HuH-7 (cell line): Measurements from ENCODE around the gene TMEM184B.
"Not testable (repeated sequence)": the region's sequence is repeated elsewhere in the genome, so short reads cannot be mapped to it uniquely, and the experiment has no call there.

Experiments
- DNase-seq: peaks from one replicate; pipeline ENCODE4 v3.0.0; 2011; ENCODE audit warnings: low spot score

The TMEM184B gene

DNA sequence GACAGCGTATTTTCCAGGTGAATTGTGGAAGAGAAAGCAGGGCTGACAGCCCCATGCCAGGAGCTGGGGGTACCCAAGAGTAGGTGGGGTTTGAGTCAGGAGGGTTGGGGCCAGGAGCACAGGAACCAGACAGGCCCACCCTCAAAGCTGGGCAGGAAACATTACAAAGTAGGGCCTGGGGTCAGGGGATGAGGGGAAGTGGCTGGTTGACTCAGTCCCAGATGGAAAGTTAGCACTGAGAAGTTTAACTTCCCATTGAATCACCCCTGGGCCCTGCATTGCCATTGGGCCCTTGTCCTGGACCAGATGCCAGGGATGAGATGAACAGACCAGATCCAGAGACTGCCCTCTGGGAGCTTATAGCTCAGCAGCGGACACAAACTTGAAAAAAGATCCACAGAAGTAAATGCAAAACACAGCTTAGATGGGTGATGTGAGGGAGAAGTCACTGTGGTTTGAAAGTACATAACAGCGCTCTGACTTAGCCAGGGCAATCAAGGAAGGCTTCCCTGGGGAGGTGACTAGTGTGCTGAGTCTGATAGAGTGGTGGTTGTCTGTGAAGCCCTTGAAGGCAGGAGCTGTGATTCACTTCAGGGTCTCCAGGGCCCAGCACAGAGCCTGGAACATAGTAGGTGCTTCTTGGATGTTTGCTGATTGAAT lies 68.8 kb downstream of the TMEM184B start:
- no peak for DNase-seq

DNA sequence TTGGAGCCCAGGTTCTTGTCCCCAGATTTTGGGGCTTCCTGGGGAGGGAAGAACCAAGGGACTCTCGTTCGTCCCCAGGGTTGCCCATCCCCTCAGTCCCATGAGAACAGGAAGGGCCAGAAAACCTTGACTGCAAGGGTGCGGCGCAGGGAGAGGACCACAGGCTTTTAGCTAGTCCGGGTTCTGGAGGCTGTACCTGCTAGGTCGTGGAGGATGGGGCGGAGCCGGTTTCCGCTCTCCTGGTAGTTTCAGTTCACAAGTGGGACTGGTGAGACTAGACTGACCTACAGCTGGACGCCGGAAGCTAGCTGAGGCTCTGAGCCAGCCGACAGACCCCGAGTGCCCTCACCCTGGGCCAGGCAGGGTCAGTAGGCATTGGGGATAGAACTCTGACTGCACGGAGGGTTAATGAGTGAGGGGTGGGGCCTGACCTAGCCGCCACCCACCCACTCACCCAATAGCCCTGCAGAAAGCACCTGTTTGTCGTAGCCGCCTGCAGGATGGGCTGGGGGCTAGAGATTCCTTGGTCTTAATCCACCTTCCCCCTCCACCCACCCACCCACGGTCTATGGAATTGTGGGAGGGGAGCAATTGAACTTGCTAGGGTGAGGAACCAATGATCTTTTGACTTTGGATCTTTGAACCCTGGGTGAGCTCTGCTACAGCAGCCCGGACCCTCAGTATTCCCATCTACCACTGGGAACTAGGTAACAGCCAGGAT lies 69.6 kb downstream of the TMEM184B start:
- peak; percentile 68 for DNase-seq

DNA sequence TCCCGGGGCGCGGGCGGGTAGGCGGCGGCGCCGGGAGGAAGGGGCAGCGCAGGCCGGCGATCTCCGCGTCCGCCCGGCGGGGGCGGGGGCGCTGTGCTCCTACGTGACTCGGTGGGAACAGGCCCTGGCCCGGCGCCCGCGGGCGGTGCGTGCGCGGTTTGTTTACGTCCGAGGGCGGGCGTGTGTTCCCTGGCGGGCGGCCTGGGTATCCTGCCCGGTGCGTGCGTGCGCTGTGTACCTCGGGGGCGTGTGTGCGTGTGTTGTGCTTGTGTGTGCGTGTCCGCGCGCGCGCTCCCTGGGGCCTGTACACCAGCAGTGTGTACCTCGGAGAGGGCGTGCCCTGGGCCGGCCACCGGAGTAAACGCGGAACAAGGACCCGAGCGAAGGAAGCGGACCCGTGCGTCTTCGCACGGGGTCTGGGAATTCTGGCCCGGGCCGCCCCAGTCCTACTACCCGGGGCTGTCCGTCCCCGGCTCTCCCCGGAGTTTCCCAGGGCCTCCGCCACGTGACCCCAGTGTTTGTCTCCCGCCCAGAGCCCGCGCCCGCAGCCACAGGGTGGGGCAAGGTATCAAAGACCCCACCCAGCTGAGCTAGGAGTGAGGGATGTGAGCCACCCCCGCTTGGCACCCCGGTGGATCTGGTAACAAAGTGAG lies 70.2 kb downstream of the TMEM184B start:
- no peak for DNase-seq

DNA sequence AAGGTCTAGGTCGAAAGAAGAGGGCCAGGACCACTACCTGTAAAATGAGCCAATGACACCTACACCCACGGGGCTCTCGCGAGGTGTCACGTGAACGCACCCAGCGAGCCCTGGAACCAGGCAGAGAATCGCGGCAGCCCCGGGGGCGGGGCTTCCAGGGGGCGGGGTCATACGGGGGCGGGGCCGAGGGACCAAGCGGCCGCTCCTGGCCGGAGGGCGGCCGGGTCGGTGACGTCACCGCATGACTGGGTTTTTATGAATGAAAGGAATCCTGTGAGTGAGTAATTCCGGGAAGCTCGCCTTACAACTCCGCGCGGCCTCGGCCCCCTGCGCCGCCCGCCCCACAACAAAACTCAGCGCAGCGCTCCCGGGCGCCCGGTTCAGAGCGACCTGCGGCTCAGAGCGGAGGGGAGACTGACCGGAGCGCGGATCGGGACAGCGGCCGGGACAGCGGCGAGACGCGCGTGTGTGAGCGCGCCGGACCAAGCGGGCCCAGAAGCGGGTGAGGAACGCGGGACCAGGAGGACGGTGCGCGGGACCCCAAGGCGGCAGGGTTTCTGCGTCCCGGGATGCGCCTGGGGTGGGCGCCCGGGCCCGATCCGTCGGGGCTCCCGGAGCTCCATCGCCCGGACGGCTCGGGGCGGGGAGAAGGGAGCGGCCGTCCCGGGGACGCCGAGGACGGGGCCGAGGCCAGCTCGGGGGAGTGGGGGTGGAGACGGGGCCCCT lies 70.9 kb downstream of the TMEM184B start, which contains the start of gene MAFF:
TSS of gene MAFF (plus strand) at position 284 of the 726 bp plus-strand sequence. CDS start 11,860 bp downstream, outside the sequence.
- peak; percentile 88 for DNase-seq

DNA sequence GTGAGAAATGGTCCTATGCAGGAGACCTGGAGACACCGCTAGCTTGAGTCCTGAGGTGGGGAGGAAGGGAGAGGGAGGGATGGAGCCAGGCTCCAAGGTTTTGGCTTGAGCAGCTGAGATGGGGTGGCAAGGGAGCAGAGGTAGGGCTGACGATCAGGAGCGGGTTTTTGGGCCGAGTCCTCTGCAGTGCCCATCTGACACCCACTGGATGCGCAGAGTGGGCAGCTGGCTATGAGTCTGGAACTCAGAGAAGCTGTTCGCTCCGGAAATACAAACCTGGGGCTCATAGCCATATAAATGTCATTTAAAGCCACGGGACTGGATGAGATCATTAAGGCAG lies 71.5 kb downstream of the TMEM184B start:
- no peak for DNase-seq

DNA sequence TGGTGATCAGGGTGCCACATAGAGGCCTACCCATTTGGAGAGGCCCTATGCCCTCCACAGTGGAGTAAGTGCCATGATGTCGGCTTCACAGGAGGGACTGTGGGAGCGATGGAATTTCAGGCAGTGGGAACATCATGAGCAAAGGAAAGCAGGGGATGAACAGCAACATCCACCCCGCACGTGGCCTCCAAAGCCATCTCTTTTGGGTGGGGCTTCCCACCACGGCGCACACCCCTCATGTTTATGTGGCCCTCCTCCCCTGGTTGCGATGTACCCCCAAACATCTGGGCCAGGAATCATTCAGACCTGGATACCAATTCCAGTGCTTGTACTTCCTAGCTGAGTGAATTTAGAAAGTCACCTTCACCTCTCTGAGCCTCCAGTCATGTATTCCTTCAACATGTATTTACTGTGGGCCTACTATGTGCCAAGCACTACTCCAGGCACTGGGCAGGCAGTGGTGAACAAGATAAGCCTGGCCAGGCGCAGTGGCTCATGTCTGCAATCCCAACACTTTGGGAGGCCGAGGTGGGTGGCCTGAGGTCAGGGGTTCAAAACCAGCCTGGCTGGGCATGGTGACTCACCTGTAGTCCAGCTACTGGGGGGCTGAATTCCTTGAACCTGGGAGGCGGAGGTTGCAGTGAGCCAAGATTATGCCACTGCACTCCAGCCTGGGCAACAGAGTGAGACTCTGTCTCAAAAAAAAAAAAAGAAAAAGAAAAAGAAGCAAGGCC lies 72.8 kb downstream of the TMEM184B start:
- DNase-seq: no peak

DNA sequence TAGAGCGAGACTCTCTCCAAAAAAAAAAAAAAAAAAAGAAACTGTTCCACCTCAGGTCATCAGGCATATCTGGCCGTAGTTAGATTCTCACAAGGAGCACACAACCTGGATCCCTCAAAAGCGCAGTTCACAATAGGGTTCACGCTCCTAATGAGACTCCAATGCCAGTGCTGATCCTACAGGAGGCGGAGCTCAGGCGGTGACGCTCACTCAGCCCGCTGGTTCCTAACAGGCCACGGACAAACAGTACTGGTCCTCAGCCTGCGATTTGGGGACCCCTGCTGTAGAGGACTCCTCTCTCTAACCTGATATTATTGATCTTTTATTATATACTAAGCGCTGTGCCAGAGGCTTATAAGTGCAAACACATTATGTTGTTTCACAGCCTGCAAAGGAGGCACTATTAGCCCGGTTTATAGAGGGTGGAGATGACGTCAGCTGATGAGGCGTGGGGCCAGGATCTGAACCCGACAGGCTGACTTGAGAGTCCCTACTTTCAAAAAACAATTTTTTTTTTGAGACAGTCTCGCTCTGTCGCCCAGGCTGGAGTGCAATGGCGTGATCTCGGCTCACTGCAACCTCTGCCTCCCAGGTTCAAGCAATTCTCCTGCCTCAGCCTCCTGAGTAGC lies 75.9 kb downstream of the TMEM184B start:
- no peak for DNase-seq

DNA sequence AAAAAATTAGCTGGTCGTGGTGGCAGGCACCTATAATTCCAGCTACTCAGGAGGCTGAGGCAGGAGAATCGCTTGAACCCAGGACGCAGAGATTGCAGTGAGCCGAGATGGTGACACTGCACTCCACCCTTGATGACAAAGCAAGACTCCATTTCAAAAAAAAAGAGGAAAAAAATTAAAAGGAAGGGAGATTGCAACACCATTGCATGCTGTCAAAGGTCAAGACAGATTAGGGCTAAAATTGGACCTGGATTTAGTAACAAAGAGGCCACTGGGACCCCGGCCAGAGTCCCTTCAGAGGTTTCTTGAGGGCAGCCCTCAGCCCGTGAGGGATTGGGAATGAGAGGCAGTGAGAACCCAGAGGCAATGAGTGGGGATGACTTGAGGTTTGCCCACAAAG lies 79.2 kb downstream of the TMEM184B start:
- no peak for DNase-seq

DNA sequence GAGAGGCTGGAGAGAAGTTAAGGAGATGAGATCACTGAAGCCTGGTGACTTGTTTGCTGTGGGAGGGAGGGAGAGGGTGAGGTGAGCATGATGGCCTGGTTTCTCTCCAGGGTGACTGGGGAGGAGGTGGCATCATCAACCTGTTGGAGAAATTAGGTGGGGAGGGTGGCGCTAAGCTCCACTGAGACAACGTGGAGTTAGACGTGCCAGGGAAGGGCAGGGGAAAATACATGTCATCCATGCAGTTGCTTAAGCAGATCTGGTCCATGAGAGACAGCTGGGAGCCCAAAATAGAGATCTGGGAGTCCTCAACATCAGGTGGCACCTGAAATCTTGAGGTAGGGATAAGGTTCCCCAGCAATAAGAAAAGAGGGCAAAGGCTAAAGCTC lies 80.3 kb downstream of the TMEM184B start:
- no peak for DNase-seq

DNA sequence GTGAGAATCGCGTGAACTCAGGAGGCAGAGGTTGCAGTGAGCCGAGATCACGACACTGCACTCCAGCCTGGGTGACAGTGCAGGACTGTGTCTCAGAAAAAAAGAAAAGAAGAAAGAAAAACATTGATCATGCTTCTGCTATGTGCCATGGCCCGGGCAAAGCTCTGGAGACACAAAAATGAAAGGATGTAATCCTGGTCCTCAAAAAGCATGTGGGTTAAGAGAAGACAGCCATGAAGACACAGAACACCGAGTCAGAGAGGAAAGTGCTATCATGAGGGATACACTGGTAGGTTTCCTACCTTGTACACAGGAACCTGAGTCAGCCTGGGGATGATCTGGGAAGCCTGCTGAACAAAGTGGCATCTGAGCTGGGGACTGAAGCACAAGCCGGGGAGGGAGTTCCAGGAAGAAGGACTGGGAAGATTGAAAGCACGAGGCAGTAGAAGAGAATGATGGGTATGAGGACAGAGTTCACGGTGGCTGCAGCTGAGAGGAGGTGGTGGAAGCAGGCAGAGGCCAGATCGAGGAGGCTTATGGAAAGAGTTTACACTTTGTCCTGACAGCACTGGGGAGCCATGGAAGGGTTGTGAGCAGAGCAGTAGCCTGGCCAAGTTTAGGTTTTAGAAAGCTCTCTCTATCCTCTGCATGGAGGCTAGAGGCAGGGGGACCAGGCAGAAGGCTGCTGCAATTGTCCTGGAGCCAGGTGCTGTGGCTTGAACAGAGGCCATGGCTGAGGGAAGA lies 80.9 kb downstream of the TMEM184B start:
- DNase-seq: no peak

DNA sequence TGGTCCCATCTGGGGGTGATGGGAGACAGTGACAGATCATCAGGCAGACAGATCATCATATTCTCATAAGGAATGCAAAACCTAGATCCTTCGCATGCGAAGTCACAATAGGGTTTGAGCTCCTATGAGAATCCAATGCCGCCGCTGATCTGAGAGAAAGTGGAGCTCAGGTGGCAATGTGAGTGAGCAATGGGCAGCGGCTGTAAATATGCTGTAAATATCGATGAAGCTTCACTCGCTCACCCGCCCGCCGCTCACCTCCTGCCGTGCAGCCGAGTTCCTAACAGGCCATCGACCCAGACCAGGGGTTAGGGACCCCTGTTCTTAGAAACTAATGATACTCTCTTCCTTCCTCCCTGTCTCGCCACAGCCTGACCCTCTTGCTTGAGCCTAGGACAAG lies 81.8 kb downstream of the TMEM184B start:
- no peak for DNase-seq

DNA sequence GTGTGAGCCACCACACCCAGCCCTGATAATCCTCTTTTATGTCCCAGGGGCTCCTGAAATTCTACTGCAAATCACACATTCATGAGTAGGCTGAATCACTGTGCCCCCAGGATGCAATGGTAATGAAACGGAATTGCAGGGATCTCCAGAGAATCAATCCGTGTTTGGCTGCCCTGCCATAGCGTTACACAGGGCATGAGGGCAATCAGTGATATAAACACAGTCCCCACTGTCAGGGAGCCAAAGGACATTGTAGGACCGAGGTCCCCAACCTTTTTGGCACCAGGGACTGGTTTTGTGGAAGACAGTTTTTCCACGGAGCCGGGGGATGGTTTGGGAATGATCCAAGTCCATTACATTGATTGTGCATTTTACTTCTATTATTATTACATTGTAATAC lies 82.2 kb downstream of the TMEM184B start:
- DNase-seq: no peak

DNA sequence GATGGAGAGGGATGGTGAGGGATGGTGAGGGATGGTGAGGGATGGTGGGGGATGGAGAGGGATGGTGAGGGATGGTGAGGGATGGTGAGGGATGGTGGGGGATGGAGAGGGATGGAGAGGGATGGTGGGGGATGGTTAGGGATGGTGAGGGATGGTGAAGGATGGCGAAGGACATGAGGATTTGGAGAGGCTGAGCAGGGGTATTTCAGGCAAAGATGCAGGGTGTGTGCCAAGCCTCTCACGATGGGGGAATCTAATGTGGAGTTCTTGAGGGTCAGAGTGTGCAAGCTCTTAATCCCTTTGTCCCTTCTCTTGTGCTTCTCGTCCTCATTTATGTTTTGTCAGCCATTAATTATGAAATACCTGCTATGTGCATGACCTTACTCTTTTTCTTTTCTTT lies 83.7 kb downstream of the TMEM184B start:
- DNase-seq: no peak

DNA sequence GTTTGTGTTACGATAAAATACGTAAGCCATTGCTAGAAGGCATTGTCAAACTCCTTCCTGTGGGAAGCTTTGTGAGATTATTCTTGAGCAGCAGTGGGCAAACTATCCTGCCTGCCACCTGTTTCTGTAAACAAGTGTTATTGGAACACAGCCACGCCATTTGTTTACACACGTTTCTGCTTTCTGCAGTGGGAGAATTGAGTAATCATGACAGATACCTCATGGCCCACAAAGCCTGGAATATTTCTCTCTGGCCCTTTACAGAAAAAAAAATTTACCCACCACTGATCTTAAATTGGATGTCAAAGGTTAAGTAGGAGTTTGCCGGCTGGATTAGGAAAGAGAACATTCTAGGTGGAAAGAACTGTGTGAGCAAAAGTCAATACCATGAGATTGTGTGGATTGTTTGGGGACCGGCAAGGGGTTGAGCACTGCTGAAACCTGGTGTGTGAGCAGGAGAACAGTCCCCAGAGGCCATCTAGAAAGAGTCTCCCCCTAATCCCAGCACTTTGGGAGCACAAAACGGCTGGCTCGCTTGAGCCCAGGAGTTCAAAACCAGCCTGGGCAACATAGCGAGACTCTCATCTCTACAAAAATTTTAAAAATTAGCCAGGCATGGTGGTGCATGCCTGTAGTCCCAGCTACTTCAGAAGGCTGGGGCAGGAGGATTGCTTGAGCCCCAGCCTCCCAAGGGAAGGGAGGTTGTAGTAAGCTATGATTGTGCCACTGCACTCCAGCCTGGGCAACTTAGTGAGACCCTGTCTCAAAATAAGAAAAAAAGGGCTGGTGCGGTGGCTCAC lies 85.2 kb downstream of the TMEM184B start:
- no peak for DNase-seq

DNA sequence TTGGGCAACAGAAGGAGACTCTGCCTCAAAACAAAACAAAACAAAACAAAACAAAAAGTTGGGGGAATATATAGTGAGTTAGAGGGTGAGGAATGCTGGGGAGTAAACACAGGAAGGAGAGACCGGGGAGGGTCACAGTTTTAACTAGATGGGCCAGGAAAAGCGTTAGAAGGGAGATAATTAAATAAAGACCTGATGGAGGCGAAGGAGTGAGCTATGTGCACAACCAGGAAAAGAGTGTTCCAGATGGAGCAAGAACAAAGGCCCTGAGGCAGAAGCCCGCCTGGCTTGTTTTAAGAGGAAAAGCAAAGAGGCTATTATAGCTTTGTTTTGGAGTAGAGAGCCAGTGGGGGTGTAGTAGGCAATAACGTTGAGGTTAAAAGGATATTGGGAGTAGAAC lies 86.4 kb downstream of the TMEM184B start:
- no peak for DNase-seq

DNA sequence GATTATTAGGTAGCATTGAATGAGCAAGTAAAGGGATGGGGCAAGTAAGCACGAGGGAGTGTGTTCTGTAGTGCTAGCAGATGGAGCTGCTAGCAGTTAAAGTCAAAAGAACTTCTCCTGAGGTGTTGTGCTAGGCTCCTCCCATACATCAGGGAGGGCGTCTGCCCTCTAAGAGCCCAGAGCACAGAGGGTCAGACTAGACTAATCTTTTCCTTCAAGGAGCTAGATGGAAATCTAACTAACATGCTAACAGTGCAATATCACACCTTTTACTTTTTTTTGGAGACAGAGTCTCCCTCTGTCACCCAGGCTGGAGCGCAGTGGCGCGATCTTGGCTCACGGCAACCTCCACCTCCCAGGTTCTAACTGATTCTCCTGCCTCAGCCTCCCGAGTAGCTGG lies 88.0 kb downstream of the TMEM184B start:
- DNase-seq: no peak

DNA sequence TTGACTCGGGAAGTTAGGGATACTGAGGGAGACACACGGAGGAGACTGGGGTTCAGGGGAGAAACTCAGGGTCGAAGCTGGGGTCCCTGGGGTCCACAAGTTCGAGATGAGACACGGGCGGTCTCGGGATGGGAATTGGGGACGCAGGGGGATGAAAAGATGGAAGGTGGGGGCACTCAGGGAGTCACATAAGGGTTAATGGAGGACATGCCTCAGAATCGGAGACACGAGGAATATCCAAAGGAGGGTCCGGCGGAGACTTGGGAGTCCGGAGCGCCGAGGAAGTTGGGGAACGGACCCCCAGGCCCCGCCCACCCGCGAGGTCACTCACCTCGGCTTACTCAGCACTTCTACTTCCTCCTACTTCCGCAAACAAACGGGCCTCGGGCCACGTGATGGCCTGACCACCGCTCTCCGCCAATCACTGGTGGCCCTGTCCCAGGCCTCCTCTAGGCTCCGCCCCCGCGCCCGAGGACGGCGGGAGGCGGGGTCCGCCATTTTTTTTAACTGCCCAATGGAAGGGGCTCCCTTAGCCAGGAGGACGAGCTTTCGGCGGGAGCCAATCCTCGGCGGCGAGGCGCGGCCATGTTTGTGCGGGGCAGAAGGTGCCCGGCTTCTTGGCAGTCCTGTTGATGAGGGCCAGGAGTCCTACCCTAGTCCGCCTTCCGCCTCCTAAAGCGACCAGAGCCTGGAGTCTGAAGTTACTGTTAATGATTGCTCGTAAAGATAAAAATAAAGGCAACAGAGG lies 91.2 kb downstream of the TMEM184B start, which contains the start of gene PLA2G6:
TSS of gene PLA2G6 (minus strand) at position 378 of the 748 bp plus-strand sequence. CDS start 12,404 bp downstream, outside the sequence.
- DNase-seq: peak; percentile 96

DNA sequence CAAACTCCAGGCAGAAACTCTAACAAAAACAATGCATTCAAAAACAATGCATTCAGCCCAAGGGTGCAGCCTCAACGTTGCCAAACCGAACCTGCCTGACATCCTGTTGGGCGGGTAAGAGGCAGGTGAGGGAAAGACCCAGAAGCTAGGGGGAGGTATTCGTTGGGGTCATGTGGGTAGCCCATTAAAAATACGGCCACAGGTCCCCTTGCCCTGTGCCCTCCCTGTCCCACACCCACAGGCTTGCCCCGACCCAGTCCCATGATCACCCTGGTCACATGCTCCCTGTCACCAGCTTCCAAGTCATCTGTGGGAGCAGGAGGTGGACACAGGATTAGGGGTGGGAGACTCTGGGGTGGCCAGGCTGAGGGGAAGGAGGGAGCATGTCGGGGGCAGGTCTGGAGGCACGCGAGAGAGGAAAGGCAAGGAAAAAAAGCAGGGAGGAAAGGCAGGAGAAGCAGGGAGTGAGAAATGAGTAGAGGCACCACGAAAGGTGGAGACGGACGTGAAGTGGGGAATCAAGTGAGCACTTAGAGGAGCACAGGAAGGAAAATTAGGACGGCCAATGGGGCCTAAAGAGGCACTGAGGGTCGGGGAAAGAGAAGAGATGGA lies 91.9 kb downstream of the TMEM184B start:
- no peak for DNase-seq

DNA sequence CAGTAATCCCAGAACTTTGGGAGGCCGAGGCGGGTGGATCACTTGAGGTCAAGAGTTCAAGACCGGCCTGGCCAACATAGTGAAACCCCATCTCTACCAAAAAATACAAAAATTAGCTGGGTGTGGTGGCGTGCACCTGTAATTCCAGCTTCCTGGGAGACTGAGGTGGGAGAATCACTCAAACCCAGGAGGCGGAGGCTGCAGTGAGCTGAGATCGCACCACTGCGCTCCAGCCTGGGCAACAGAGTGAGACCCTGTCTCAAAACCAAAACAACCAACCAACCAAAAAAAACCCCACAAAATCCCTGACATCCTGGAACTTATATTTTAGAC lies 94.2 kb downstream of the TMEM184B start:
- DNase-seq: not testable (repeated sequence)
